Stomach (tissue), 4 donors: ENCODE results near the gene TANGO6.

ENCODE experiments used
- POLR2AphosphoS5 ChIP-seq, 3 donors: sonication (generic); formaldehyde crosslinking; IDR thresholded peaks; one replicate each; pipeline ENCODE4 v1.6.1; 2016; ENCODE audit warnings: antibody characterized with exemption in 3 of 3
- TF ChIP-seq, protein P1 (sequence below), 7 experiments: fragments of 450-650 bp in 4 of 7; fragments of 200-600 bp in 3 of 7; sonication (generic) in 3 of 7; IDR thresholded peaks; one replicate each; pipeline ENCODE4 v1.5.1; 2016 to 2019; ENCODE audit warnings: antibody characterized with exemption in 7 of 7, control low read depth in 2 of 7, mild to moderate bottlenecking in 1 of 7

DNA sequence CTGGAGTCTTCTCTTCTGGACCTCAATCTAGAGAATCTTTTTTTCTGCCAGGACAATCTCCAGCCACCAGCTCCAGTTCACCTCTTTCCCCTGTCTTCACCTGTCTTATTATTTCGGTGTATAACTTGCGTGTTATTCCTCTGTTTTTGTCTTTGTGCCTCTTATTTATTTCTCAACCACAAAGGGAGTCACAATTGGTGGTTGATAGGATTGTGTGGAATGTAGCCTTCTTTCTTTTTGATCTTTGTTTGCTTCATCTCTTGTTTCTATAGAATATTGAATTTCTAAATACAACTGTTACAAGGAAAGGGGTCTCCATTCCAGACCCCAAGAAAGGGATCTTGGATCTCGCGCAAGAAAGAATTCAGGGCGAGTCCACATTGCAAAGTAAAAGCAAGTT is 226.2 kb downstream of the TANGO6 start:
- TF ChIP-seq POLR2AphosphoS5 (IDR thresholded peaks at IDR 0.05), result no peak
- TF ChIP-seq, protein P1, sequence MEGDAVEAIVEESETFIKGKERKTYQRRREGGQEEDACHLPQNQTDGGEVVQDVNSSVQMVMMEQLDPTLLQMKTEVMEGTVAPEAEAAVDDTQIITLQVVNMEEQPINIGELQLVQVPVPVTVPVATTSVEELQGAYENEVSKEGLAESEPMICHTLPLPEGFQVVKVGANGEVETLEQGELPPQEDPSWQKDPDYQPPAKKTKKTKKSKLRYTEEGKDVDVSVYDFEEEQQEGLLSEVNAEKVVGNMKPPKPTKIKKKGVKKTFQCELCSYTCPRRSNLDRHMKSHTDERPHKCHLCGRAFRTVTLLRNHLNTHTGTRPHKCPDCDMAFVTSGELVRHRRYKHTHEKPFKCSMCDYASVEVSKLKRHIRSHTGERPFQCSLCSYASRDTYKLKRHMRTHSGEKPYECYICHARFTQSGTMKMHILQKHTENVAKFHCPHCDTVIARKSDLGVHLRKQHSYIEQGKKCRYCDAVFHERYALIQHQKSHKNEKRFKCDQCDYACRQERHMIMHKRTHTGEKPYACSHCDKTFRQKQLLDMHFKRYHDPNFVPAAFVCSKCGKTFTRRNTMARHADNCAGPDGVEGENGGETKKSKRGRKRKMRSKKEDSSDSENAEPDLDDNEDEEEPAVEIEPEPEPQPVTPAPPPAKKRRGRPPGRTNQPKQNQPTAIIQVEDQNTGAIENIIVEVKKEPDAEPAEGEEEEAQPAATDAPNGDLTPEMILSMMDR (IDR thresholded peaks at IDR 0.05), result no peak
